Testis (tissue), 3 donors: ENCODE results near the gene PLXNB3. TPM values are rescaled to one million over a fixed set of nuclear protein-coding genes. Genes with fewer than 3 reads are reported as not detected.

Experiments
- DNase-seq: peaks from one replicate; pipeline ENCODE4 v3.0.0-alpha.2; 2019
- H3K27ac ChIP-seq, 2 donors: fragments of 200-600 bp; sonication (generic); one replicate each; pipeline ENCODE4 v1.5.1; 2019
- H3K27me3 ChIP-seq: fragments of 200-600 bp; sonication (generic); one replicate; pipeline ENCODE4 v1.5.1; 2019
- H3K36me3 ChIP-seq: fragments of 200-600 bp; sonication (generic); one replicate; pipeline ENCODE4 v1.5.1; 2017; ENCODE audit warnings: low read depth; ENCODE audit errors: missing control alignments
- H3K4me1 ChIP-seq: fragments of 200-600 bp; sonication (generic); one replicate; pipeline ENCODE4 v1.5.1; 2019
- H3K4me3 ChIP-seq, 2 donors: fragments of 200-600 bp; sonication (generic); one replicate each; pipeline ENCODE4 v1.5.1; 2017 to 2019
- H3K9me3 ChIP-seq: fragments of 200-600 bp; sonication (generic); one replicate; pipeline ENCODE4 v1.5.1; 2017
- POLR2A ChIP-seq: fragments of 450-650 bp; IDR thresholded peaks from one replicate; pipeline ENCODE4 v1.6.1; 2017; ENCODE audit warnings: antibody characterized with exemption, mild to moderate bottlenecking, moderate library complexity
- WGBS, 2 donors: methylation state at CpG; one replicate each; pipeline ENCODE4 v1.1.5; 2018; 5-methylcytosine and 5-hydroxymethylcytosine counted together
- intact Hi-C: fragments of 100-400 bp; cut with DNase I; formaldehyde crosslinking; loops from one replicate; pipeline ENCODE4 v1.15.1; 2023; ENCODE audit warnings: low total_unique reads
- polyA plus RNA-seq: library from polyadenylated mRNA; stranded (reverse); fragments of 350-450 nt; fragmentation: Illumina TruSeq; extraction: RNeasy Lipid Tissue Mini Kit (QIAGEN cat#74804); gene quantifications from one replicate; pipeline ENCODE4 v1.2.3, GENCODE V29; 2014; ENCODE audit warnings: low read depth, low replicate concordance; ENCODE audit not compliant: insufficient read depth
- total RNA-seq, 2 donors: library from RNA; depleted of rRNA; stranded (reverse); fragments of >200 nt; gene quantifications; one replicate each; pipeline ENCODE4 v1.2.3, GENCODE V29; 2016
- TF ChIP-seq, protein P1 (sequence below), 3 experiments: fragments of 450-650 bp in 2 of 3; fragments of 200-600 bp in 1 of 3; sonication (generic) in 1 of 3; IDR thresholded peaks; one replicate each; pipeline ENCODE4 v1.5.1; 2016 to 2019; ENCODE audit warnings: antibody characterized with exemption in 3 of 3, mild to moderate bottlenecking in 2 of 3, moderate library complexity in 1 of 3

PLXNB3 gene
- total and polyA plus RNA-seq, 3 donors from 2014 or later = 28.0 to 57.9 (median 49.3) TPM

- no peaks in the 10 kb centered on the region for H3K36me3 ChIP-seq
- H3K27ac ChIP-seq = no peak overlapping the region
- intact Hi-C loops = loop anchor here (10.0 kb wide), 1 partner anchor 68 kb away; the partner anchor contains the start of genes ABCD1 and BCAP31
- H3K9me3 ChIP-seq = no peaks in the 10 kb centered on the region
- no peaks in the 10 kb centered on the region for H3K27me3 ChIP-seq
- no peak overlapping the region for H3K4me3 ChIP-seq
- no peak for TF ChIP-seq POLR2A
- TF ChIP-seq, protein P1, sequence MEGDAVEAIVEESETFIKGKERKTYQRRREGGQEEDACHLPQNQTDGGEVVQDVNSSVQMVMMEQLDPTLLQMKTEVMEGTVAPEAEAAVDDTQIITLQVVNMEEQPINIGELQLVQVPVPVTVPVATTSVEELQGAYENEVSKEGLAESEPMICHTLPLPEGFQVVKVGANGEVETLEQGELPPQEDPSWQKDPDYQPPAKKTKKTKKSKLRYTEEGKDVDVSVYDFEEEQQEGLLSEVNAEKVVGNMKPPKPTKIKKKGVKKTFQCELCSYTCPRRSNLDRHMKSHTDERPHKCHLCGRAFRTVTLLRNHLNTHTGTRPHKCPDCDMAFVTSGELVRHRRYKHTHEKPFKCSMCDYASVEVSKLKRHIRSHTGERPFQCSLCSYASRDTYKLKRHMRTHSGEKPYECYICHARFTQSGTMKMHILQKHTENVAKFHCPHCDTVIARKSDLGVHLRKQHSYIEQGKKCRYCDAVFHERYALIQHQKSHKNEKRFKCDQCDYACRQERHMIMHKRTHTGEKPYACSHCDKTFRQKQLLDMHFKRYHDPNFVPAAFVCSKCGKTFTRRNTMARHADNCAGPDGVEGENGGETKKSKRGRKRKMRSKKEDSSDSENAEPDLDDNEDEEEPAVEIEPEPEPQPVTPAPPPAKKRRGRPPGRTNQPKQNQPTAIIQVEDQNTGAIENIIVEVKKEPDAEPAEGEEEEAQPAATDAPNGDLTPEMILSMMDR (IDR thresholded peaks at IDR 0.05) = no peak
- H3K4me1 ChIP-seq = no peaks in the 10 kb centered on the region
- WGBS, 2 donors = 81 to 83% methylated on average over 1 to 6 of the region's 6 CpGs
- no peak for DNase-seq
Observed at GRCh38 chrX:153792368-153792767, 28.3 kb downstream of the PLXNB3 start.

- intact Hi-C loops = loop anchor here (10.0 kb wide), 1 partner anchor 68 kb away; the partner anchor contains the start of genes ABCD1 and BCAP31
- DNase-seq = no peak
- H3K4me1 ChIP-seq = no peaks in the 10 kb centered on the region
Observed at GRCh38 chrX:153793291-153793690, 29.2 kb downstream of the PLXNB3 start.

GRCh38 chrX:153794018-153794896, 30.2 kb downstream of the PLXNB3 start, which contains the start of the genes IDH3G and SSR4:
IDH3G (minus strand) TSS chrX:153794375; CDS start chrX:153794326, 49 bp downstream.
SSR4 (plus strand) TSS chrX:153794668; CDS start chrX:153794688, 20 bp downstream.
- Histone ChIP-seq H3K4me3 (peak within 1 kb of the TSS; percentile 60 to 70), H3K27me3 (no peaks in the 10 kb centered on the region), H3K9me3 (no peaks in the 10 kb centered on the region), H3K4me1 (no peaks in the 10 kb centered on the region), H3K27ac (peak within 1 kb of the TSS; percentile 87 to 88), H3K36me3 (no peaks in the 10 kb centered on the region)
- WGBS, 2 donors = 0% methylated on average over 3 to 7 of the region's 92 CpGs
- intact Hi-C loops = loop anchor here (10.0 kb wide), 1 partner anchor 69 kb away; the partner anchor contains the start of genes ABCD1 and BCAP31
- DNase-seq = peak; percentile 92
- TF ChIP-seq, protein P1 (IDR thresholded peaks at IDR 0.05) = no peak
- no peak for TF ChIP-seq POLR2A

More at GRCh38 chrX:153793291-153793690, 29.2 kb downstream of the PLXNB3 start:
- Histone ChIP-seq H3K4me3 (peak overlapping the region; percentile 60 to 70), H3K27me3 (no peaks in the 10 kb centered on the region), H3K27ac (peak overlapping the region in 1 of 2 donors; percentile 88), H3K9me3 (no peaks in the 10 kb centered on the region), H3K36me3 (no peaks in the 10 kb centered on the region)
- no peak for TF ChIP-seq POLR2A
- TF ChIP-seq, protein P1 (IDR thresholded peaks at IDR 0.05) = no peak
- WGBS, 2 donors = 0 to 8% methylated on average over 4 to 6 of the region's 7 CpGs

GRCh38 chrX:153794897-153795816, 31.1 kb downstream of the PLXNB3 start:
- WGBS, 2 donors = 4% methylated on average over 39 of the region's 47 CpGs; no CpG with 5 or more reads in 1 of the 2 donors
- TF ChIP-seq, protein P1 (IDR thresholded peaks at IDR 0.05) = no peak
- no peak for TF ChIP-seq POLR2A
- Histone ChIP-seq H3K27ac (peak overlapping the region; percentile 87 to 88), H3K9me3 (no peaks in the 10 kb centered on the region), H3K4me1 (no peaks in the 10 kb centered on the region), H3K27me3 (no peaks in the 10 kb centered on the region), H3K36me3 (no peaks in the 10 kb centered on the region), H3K4me3 (peak overlapping the region; percentile 60 to 70)
- intact Hi-C loops = loop anchor here (10.0 kb wide), 1 partner anchor 70 kb away; the partner anchor contains the start of genes ABCD1 and BCAP31
- no peak for DNase-seq
